Caco-2 (cell line): ENCODE measurements around the gene SLC43A1. TPM values are rescaled to one million over a fixed set of nuclear protein-coding genes. Genes with fewer than 3 reads are reported as not detected.
A peak's percentile ranks its signal among the peaks of the same experiment; 100 is the strongest.

Experiments
- BruUV-seq: library from RNA; stranded (reverse); fragments of 400-500 nt; replicated peaks from 2 replicates; lab custom pipeline; 2021; lab: Mats Ljungman, UMichigan
- CTCF ChIA-PET: fragments of 300-600 bp; sonication (Branson Sonifier 250); formaldehyde crosslinking; loops from one replicate; lab custom pipeline; 2022; ENCODE audit warnings: antibody characterized with exemption; lab: Charles Lee
- POLR2A ChIA-PET: fragments of 300-600 bp; sonication (Branson Sonifier 250); formaldehyde crosslinking; loops from one replicate; lab custom pipeline; 2022; ENCODE audit warnings: antibody characterized with exemption; lab: Charles Lee
- DNase-seq, 2 experiments: peaks; one replicate each; pipeline versions ENCODE4 v3.0.0 to v3.0.0-alpha.2; 2020 to 2022
- H3K27me3 ChIP-seq: replicated peaks from 2 replicates; pipeline ENCODE4 v1.6.0; 2011; ENCODE audit warnings: low read length; ENCODE audit not compliant: control insufficient read depth, insufficient read depth
- H3K36me3 ChIP-seq: 2 replicates; pipeline ENCODE4 v1.5.1; 2011; ENCODE audit warnings: low read length; ENCODE audit not compliant: control insufficient read depth, insufficient read depth
- H3K4me1 ChIP-seq: fragments of 250-450 bp; sonication (Bioruptor Pico); 2 replicates; pipeline ENCODE4 v1.5.1; 2020; ENCODE audit warnings: mild to moderate bottlenecking
- H3K4me3 ChIP-seq: 2 replicates; pipeline ENCODE4 v1.5.1; 2011; ENCODE audit warnings: low read depth, mild to moderate bottlenecking, control low read depth, low read length
- H3K9me3 ChIP-seq: fragments of 250-450 bp; sonication (Bioruptor Pico); 2 replicates; pipeline ENCODE4 v1.5.1; 2020; ENCODE audit warnings: mild to moderate bottlenecking, moderate library complexity
- H3K27ac Mint-ChIP-seq: one replicate; pipeline ENCODE4 v1.8.0; 2022; ENCODE audit warnings: mixed read lengths; ENCODE audit not compliant: unreplicated experiment
- H3K27me3 Mint-ChIP-seq: one replicate; pipeline ENCODE4 v1.8.0; 2022; ENCODE audit warnings: mixed read lengths; ENCODE audit not compliant: insufficient read depth, unreplicated experiment
- H3K36me3 Mint-ChIP-seq: one replicate; pipeline ENCODE4 v1.8.0; 2022; ENCODE audit warnings: mild to moderate bottlenecking, mixed read lengths; ENCODE audit not compliant: insufficient read depth, unreplicated experiment
- H3K4me1 Mint-ChIP-seq: one replicate; pipeline ENCODE4 v1.8.0; 2022; ENCODE audit warnings: low read depth, mixed read lengths; ENCODE audit not compliant: unreplicated experiment
- H3K4me3 Mint-ChIP-seq: one replicate; pipeline ENCODE4 v1.8.0; 2022; ENCODE audit warnings: mild to moderate bottlenecking, moderate library complexity, mixed read lengths; ENCODE audit not compliant: unreplicated experiment
- H3K9me3 Mint-ChIP-seq: one replicate; pipeline ENCODE4 v1.8.0; 2022; ENCODE audit warnings: mixed read lengths; ENCODE audit not compliant: unreplicated experiment
- CTCF ChIP-seq, 2 experiments: fragments of 200-600 bp in 1 of 2; IDR thresholded peaks; 1 replicate in 1 of 2; 2 replicates in 1 of 2; pipeline versions ENCODE4 v1.5.1 to v1.8.0; 2011 to 2022; ENCODE audit warnings: antibody characterized with exemption in 1 of 2, control low read depth in 1 of 2, inconsistent platforms in 1 of 2, low read depth in 1 of 2, low read length in 1 of 2, mild to moderate bottlenecking in 1 of 2, moderate library complexity in 1 of 2; ENCODE audit not compliant: insufficient read depth in 1 of 2, severe bottlenecking in 1 of 2, unreplicated experiment in 1 of 2
- intact Hi-C: fragments of 100-400 bp; cut with micrococcal nuclease; formaldehyde crosslinking; loops from one replicate; pipeline ENCODE4 v1.10.0; 2022; ENCODE audit not compliant: unreplicated experiment
- total RNA-seq: library from RNA; stranded (reverse); gene quantifications from 2 replicates; pipeline ENCODE4 v1.2.3, GENCODE V29; 2022

SLC43A1 gene
- total RNA-seq, 1 experiment from 2014 or later: 71.7 TPM

- no peaks in the 10 kb centered on the region for H3K27me3 ChIP-seq
- peak overlapping the region; percentile 83 for H3K27ac Mint-ChIP-seq
- H3K36me3 Mint-ChIP-seq: peaks cover 31% of the 10 kb centered on the region
- H3K36me3 ChIP-seq: no peaks in the 10 kb centered on the region
- DNase-seq: peak; percentile 80 to 87
- no peaks in the 10 kb centered on the region for H3K27me3 Mint-ChIP-seq
- intact Hi-C loops: loop anchor here (1.0 to 5.0 kb wide), 5 partner anchors 20 to 165 kb away; no protein-coding TSS in a partner anchor
- BruUV-seq: TSS peak; percentile 41
- peak; percentile 73 to 85 for TF ChIP-seq CTCF (IDR thresholded peaks at IDR 0.05; ENCODE audit: insufficient read depth in 1 of 2, low read depth in 1 of 2, low read length in 1 of 2, severe bottlenecking in 1 of 2, unreplicated experiment in 1 of 2)
- no peaks in the 10 kb centered on the region for H3K9me3 Mint-ChIP-seq
- H3K4me3 ChIP-seq: peak overlapping the region; percentile 60
- H3K4me1 Mint-ChIP-seq: peaks cover 16% of the 10 kb centered on the region
- H3K4me1 ChIP-seq: peaks cover 5% of the 10 kb centered on the region; the same call in 1 of the 2 replicates
- ChIA-PET POLR2A (interaction anchor here (0.6 to 1.4 kb wide), 4 partner anchors 11 to 59 kb away, joined by 4 read pairs; partner anchors contain the start of gene RTN4RL2), CTCF (interaction anchor here (0.6 to 4.8 kb wide), 30 partner anchors 9 to 168 kb away, joined by 3 to 36 read pairs (median 6); partner anchors contain the start of genes RTN4RL2, SLC43A1, SSRP1 and TIMM10)
- no peaks in the 10 kb centered on the region for H3K9me3 ChIP-seq
- H3K4me3 Mint-ChIP-seq: peak overlapping the region; percentile 87
These were observed 38.6 kb downstream of the SLC43A1 start for GRCh38 chr11:57476757-57477506.

GRCh38 chr11:57476047-57476756 is 39.3 kb downstream of the SLC43A1 start:
- no peaks in the 10 kb centered on the region for H3K27me3 Mint-ChIP-seq
- ChIA-PET CTCF (interaction anchor here (0.6 to 4.8 kb wide), 30 partner anchors 10 to 169 kb away, joined by 3 to 36 read pairs (median 6); partner anchors contain the start of genes RTN4RL2, SLC43A1, SSRP1 and TIMM10), POLR2A (interaction anchor here (0.6 to 1.4 kb wide), 3 partner anchors 12 to 60 kb away, joined by 4 read pairs; partner anchors contain the start of gene RTN4RL2)
- Histone ChIP-seq H3K4me1 (peaks cover 5% of the 10 kb centered on the region; the same call in 1 of the 2 replicates), H3K4me3 (peak overlapping the region; percentile 60), H3K27me3 (no peaks in the 10 kb centered on the region), H3K36me3 (no peaks in the 10 kb centered on the region), H3K9me3 (no peaks in the 10 kb centered on the region)
- no TSS peak for BruUV-seq
- peaks cover 31% of the 10 kb centered on the region for H3K36me3 Mint-ChIP-seq
- peak overlapping the region; percentile 83 for H3K27ac Mint-ChIP-seq
- intact Hi-C loops: loop anchor here (1.0 to 5.0 kb wide), 4 partner anchors 19 to 166 kb away; no protein-coding TSS in a partner anchor
- no peaks in the 10 kb centered on the region for H3K9me3 Mint-ChIP-seq
- TF ChIP-seq CTCF (IDR thresholded peaks at IDR 0.05; ENCODE audit: insufficient read depth in 1 of 2, low read depth in 1 of 2, low read length in 1 of 2, severe bottlenecking in 1 of 2, unreplicated experiment in 1 of 2): peak in 1 of 2 experiments; percentile 9
- H3K4me3 Mint-ChIP-seq: peak overlapping the region; percentile 87
- peak; percentile 60 to 71 for DNase-seq
- H3K4me1 Mint-ChIP-seq: peaks cover 16% of the 10 kb centered on the region

- TSS peak; percentile 48 for BruUV-seq
- H3K36me3 ChIP-seq: no peaks in the 10 kb centered on the region
- peak overlapping the region; percentile 83 for H3K27ac Mint-ChIP-seq
- peak overlapping the region; percentile 60 for H3K4me3 ChIP-seq
- peak overlapping the region; percentile 87 for H3K4me3 Mint-ChIP-seq
- no peak for TF ChIP-seq CTCF (IDR thresholded peaks at IDR 0.05; ENCODE audit: insufficient read depth in 1 of 2, low read depth in 1 of 2, low read length in 1 of 2, severe bottlenecking in 1 of 2, unreplicated experiment in 1 of 2)
- H3K36me3 Mint-ChIP-seq: peaks cover 31% of the 10 kb centered on the region
- no peaks in the 10 kb centered on the region for H3K9me3 ChIP-seq
- H3K9me3 Mint-ChIP-seq: no peaks in the 10 kb centered on the region
- no peak for DNase-seq
- no peaks in the 10 kb centered on the region for H3K27me3 ChIP-seq
- POLR2A ChIA-PET: interaction anchor here (1.1 kb wide), 1 partner anchor 13 kb away, joined by 4 read pairs; no protein-coding TSS in a partner anchor
- intact Hi-C loops: loop anchor here (1.0 to 5.0 kb wide), 4 partner anchors 18 to 167 kb away; no protein-coding TSS in a partner anchor
- peaks cover 16% of the 10 kb centered on the region for H3K4me1 Mint-ChIP-seq
- H3K27me3 Mint-ChIP-seq: no peaks in the 10 kb centered on the region
- CTCF ChIA-PET: interaction anchor here (1.0 to 4.8 kb wide), 5 partner anchors 15 to 92 kb away, joined by 3 to 36 read pairs (median 11); partner anchors contain the start of genes RTN4RL2 and UBE2L6
- peaks cover 5% of the 10 kb centered on the region; the same call in 1 of the 2 replicates for H3K4me1 ChIP-seq
These were observed 39.8 kb downstream of the SLC43A1 start for GRCh38 chr11:57475671-57476046.
